Stimulated activated CD4-positive, alpha-beta T cell treated with anti-CD3 and anti-CD28 coated beads, TNF-alpha, amount 100 ng/mL, for 48 hours (primary cell): Measurements from ENCODE around the gene IL4I1.

Experiments
- DNase-seq, 3 donors: peaks; one replicate each; pipeline ENCODE4 v3.0.0-alpha.2; 2020; ENCODE audit warnings: low read depth in 3 of 3

Gene IL4I1

GRCh38 chr19:49863935-49864320 is 32.8 kb downstream of the IL4I1 start:
- DNase-seq = no peak

- no peak for DNase-seq
Measured at GRCh38 chr19:49863254-49863934, 33.3 kb downstream of the IL4I1 start.

- DNase-seq = no peak
Measured at GRCh38 chr19:49862391-49863253, 34.1 kb downstream of the IL4I1 start.

- DNase-seq = no peak
Measured at GRCh38 chr19:49861541-49862378, 34.9 kb downstream of the IL4I1 start.

- DNase-seq = no peak
Measured at GRCh38 chr19:49861107-49861506, 35.6 kb downstream of the IL4I1 start.

- DNase-seq = no peak
Measured at GRCh38 chr19:49860336-49861102, 36.2 kb downstream of the IL4I1 start.

GRCh38 chr19:49859682-49860335 is 36.9 kb downstream of the IL4I1 start:
- no peak for DNase-seq

GRCh38 chr19:49858088-49858985 is 38.4 kb downstream of the IL4I1 start:
- DNase-seq = no peak

GRCh38 chr19:49857838-49858087 is 38.9 kb downstream of the IL4I1 start:
- no peak for DNase-seq

GRCh38 chr19:49857061-49857837 is 39.4 kb downstream of the IL4I1 start:
- no peak for DNase-seq

GRCh38 chr19:49856574-49857021 is 40.1 kb downstream of the IL4I1 start:
- DNase-seq = no peak

- no peak for DNase-seq
Measured at GRCh38 chr19:49855676-49856573, 40.8 kb downstream of the IL4I1 start.

GRCh38 chr19:49855277-49855675 is 41.4 kb downstream of the IL4I1 start:
- DNase-seq = no peak

- no peak for DNase-seq
Measured at GRCh38 chr19:49854378-49855263, 42.1 kb downstream of the IL4I1 start.

GRCh38 chr19:49853852-49854377 is 42.8 kb downstream of the IL4I1 start:
- no peak for DNase-seq

GRCh38 chr19:49852631-49853126 is 44.0 kb downstream of the IL4I1 start:
- no peak for DNase-seq
